ENCODE data around the gene FGD3. TPM values are rescaled to one million over a fixed set of nuclear protein-coding genes. Genes with fewer than 3 reads are reported as not detected.

The FGD3 gene
- total RNA-seq, 1 experiment from 2014 or later = 0.65 TPM

DNA sequence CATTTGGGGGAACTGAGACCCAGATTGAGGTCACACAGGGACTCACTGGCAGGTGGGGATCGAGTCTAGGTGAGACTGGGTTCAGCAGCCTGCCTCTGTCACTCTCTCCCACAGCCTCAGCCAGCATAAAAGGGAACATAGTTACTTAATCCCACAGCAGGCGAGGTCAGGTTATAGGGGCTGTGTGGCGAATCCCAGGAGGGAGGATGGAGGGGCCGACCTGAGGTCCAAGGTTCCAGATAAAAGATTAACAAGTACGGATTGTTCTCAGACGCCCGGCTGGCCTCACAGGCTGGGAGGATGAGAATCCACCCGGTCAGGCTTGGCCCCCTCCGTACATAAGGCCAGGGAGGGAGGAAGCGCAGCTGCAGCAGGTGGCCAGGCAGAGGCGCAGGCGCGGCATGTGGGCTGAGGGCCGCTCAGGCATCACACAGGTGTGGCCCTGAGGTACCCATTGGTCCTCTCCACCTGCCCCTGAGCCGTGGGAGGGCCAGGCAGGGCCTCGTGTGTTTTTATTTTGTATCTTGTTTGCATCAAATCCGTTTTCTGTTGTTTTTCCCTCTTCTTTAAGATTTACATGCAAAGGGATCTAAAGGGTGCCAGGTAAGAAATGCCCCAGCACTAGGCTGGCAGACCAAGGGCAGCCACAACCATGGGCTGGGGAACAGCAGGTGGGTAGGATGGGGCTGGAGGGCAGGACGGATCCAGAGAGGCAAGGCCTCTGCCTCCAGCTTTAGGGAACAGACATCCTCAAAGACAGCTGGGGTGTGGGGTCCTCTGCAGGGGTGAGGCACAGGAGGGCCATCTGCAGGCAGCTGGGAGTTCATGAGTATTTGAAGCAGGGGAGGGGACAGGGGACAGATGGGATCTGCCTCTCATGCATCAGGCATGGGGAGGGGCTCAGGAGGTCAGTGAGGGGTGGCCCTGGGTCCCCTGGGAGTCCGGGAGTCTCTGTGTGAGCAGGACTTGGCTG is 114.8 kb downstream of the FGD3 start:
- H3K4me3 ChIP-seq = no peak overlapping the region
- H3K27me3 ChIP-seq = peaks cover 2% of the 10 kb centered on the region; the same call in 1 of the 2 replicates
- DNase-seq = peak; percentile 34 to 65
- peaks cover 21% of the 10 kb centered on the region for H3K4me1 ChIP-seq
- no peaks in the 10 kb centered on the region for H3K36me3 ChIP-seq
- no peak overlapping the region for H3K27ac ChIP-seq
- H3K9me3 ChIP-seq (replicated peaks) = no peaks in the 10 kb centered on the region

DNA sequence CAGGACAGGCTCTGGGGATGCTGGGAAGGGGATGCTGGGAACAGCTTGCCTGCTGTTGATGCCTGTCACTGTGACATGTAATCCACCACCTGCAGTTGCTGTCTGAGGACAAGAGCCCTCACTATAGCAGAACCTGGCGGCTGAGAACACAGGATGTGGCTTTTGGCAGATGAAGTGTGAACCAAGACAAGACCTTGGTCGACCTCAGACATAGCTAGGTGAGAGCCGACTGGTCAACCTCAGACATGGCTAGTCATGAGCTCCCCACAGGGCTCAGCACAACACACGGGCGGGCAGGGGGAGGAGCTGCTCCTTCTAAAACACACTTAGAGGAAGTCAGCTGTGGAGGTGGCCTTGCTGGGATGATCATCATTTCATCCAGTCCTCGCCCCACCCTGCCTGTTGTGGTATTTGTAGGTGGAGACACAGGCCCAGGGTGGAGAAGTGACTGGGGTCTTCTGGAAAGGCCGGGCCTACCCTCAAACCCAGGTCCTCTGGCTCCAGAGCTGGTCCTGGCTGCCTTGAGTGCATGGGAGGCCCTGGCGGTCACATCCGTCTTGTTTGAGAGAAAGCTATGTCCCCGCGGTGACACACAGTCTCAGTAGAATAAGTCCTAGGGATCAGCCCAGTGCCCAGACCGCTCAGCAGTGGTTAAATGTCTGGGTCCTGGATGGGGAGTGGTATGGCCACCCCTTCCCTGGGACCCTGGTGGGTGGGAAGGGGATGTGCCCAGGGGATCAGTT is 117.2 kb downstream of the FGD3 start:
- Histone ChIP-seq H3K36me3 (no peaks in the 10 kb centered on the region), H3K4me1 (peaks cover 21% of the 10 kb centered on the region), H3K27ac (peak overlapping the region; percentile 44), H3K9me3 (replicated peaks) (no peaks in the 10 kb centered on the region), H3K4me3 (no peak overlapping the region), H3K27me3 (no peaks in the 10 kb centered on the region)
- peak; percentile 89 to 94 for DNase-seq

DNA sequence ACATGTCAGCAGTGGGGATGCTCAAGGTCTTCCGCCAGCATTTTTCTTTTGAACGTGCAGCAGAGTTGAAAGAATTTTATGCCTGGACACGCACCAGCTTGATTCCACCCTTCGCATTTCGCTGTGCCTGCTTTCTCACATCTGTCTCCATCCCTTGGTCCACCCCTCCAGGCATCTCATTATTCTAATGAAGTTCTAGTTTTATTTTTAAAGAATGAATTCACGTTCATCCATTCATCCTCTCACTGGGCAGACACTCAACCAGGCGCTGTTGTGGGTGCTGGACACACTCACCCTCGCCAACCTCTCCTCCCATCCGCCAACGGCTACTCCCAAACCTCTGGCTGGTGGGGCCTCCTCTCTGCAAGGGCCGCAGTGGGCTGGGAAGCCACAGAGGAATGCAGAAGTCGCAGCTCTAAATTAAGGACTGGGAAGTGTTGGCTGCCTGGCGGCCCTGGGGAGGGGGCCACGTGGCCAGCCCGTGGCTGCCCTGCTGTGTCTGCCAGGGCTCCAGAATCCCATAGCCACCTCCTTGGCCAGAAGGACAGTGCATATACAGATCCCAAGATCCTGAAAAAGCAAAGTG is 117.9 kb downstream of the FGD3 start:
- peaks cover 21% of the 10 kb centered on the region for H3K4me1 ChIP-seq
- no peak overlapping the region for H3K4me3 ChIP-seq
- H3K27ac ChIP-seq = peak overlapping the region; percentile 44
- H3K9me3 ChIP-seq (replicated peaks) = no peaks in the 10 kb centered on the region
- H3K36me3 ChIP-seq = no peaks in the 10 kb centered on the region
- no peak for DNase-seq
- no peaks in the 10 kb centered on the region for H3K27me3 ChIP-seq

DNA sequence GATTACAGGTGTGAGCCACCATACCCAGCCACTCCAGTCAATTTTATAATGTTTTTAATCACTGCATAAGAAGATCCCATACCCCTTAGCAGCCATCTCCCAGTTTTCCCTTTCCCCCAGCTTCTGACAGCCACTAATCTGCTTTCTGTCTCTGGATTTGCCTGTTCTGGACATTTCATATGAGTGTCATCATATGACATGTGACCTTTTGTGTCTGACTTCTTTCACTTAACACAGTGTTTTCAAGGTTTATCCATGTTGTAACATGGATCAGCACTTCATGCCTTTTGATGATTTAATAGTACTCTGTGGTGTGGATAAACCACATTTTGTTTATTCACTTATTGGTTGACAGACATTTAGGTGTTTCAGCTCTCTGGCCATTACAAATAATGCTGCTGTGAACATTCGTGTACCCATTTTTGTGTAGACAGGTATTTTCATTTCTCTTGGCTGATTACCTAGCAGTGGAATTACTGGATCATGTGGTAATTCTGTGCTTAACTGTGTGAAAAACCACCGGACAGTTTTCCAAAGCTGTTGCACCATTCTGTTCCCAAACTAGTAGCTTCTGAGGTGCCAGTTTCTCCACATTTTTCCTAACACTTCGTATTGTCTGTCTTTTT is 119.8 kb downstream of the FGD3 start:
- no peak for DNase-seq
- Histone ChIP-seq H3K27me3 (no peaks in the 10 kb centered on the region), H3K4me3 (no peak overlapping the region), H3K9me3 (replicated peaks) (no peaks in the 10 kb centered on the region), H3K27ac (no peak overlapping the region), H3K36me3 (no peaks in the 10 kb centered on the region), H3K4me1 (peaks cover 14% of the 10 kb centered on the region)

DNA sequence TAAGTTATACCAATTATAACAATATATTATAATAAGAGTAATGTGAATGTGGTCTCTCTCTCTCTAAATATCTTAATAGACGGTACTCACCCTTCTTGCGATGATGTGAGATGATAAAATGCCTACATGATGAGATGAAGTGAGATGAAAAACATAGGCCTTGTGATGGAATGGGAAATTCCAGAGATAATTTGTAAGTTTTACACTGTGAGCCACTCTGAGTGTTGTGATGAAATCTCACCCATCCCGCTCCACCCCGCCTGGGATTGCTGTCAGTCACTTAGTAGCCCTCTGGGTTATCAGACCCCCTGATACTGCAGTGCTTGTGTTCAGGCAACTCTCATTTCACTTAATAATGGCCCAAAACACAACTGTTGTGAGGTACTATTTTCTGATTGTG is 121.6 kb downstream of the FGD3 start:
- H3K27ac ChIP-seq = no peak overlapping the region
- no peak overlapping the region for H3K4me3 ChIP-seq
- no peaks in the 10 kb centered on the region for H3K9me3 ChIP-seq (replicated peaks)
- no peaks in the 10 kb centered on the region for H3K36me3 ChIP-seq
- H3K27me3 ChIP-seq = no peaks in the 10 kb centered on the region
- no peak for DNase-seq
- H3K4me1 ChIP-seq = peaks cover 13% of the 10 kb centered on the region

DNA sequence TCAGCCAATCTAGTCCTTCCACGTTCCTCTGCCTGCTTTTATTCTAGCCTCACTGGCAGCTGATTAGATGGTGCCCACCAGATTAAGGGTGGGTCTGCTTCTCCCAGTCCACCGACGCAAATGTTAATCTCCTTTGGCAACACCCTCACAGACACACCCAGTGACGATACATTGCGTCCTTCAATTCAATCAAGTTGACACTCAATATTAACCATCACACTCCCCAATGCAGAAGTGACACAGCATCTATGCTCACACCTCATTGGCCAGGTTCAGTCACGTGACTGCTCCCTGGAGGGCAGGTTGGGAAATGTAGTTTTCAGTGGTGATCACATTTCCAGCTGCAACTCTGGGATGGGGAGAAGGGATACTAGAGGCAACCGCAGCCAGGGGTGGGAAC is 124.1 kb downstream of the FGD3 start:
- H3K4me3 ChIP-seq = no peak overlapping the region
- DNase-seq = peak; percentile 55 to 77
- no peak overlapping the region for H3K27ac ChIP-seq
- H3K4me1 ChIP-seq = peaks cover 4% of the 10 kb centered on the region; the same call in 1 of the 2 replicates
- no peaks in the 10 kb centered on the region for H3K27me3 ChIP-seq
- no peaks in the 10 kb centered on the region for H3K9me3 ChIP-seq (replicated peaks)
- no peaks in the 10 kb centered on the region for H3K36me3 ChIP-seq

DNA sequence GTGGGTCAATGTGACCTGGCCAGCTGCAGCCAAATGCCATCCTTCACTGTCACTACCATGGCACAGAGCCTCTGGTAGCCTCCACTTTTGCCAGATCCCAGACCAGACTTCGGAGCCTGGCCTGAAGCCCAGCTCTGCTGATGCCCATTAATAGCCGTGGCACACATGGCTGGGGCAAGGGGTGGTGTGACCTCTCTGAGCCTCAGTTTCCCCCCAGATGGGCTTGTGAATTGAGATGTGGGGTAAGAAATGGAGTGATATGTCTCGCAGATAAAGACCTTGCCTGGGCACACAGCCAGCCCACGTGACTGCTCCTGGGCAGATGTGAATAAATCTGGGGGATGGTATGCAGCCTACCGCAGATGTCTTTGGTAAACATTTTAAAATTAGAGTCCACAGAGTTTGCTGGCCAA is 125.1 kb downstream of the FGD3 start:
- H3K9me3 ChIP-seq (replicated peaks) = no peaks in the 10 kb centered on the region
- peak in 1 of 2 experiments; percentile 39 for DNase-seq
- peaks cover 4% of the 10 kb centered on the region; the same call in 1 of the 2 replicates for H3K4me1 ChIP-seq
- H3K36me3 ChIP-seq = no peaks in the 10 kb centered on the region
- no peak overlapping the region for H3K4me3 ChIP-seq
- no peaks in the 10 kb centered on the region for H3K27me3 ChIP-seq
- H3K27ac ChIP-seq = no peak overlapping the region

DNA sequence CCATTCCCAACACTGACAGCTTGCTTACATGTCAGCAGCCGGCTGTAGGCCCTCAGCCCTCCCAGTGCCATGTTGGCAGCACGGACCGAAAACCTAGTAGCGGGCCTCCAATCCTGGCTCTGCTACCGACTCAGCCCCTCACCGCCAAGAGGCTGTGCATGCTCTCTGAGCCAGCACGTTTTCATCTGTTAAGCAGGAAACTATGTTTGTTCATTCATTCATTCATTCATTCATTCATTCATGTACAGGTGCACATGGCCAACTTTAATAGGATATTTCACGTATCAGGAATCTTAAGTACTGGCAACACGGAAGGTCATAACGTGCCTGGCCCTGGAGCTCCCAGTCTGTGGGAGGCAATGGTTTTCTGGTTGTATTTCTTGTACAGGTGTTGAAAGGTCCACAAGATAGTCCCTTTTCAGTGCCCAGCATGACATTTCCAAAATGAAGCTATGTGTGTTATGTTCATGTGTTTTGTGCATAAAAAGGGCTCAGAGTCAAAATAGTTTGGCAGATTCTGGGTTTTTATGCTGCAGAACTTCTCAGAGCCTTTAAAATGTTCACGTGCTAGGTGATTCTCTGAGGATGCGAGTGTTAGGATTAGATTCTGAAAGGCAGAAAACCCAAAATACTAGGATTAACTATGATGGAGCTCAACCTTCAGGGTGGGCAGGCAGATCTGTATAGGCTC is 128.9 kb downstream of the FGD3 start:
- no peak overlapping the region for H3K27ac ChIP-seq
- H3K4me3 ChIP-seq = no peak overlapping the region
- H3K27me3 ChIP-seq = no peaks in the 10 kb centered on the region
- no peaks in the 10 kb centered on the region for H3K9me3 ChIP-seq (replicated peaks)
- no peak for DNase-seq
- peaks cover 4% of the 10 kb centered on the region; the same call in 1 of the 2 replicates for H3K4me1 ChIP-seq
- H3K36me3 ChIP-seq = no peaks in the 10 kb centered on the region

DNA sequence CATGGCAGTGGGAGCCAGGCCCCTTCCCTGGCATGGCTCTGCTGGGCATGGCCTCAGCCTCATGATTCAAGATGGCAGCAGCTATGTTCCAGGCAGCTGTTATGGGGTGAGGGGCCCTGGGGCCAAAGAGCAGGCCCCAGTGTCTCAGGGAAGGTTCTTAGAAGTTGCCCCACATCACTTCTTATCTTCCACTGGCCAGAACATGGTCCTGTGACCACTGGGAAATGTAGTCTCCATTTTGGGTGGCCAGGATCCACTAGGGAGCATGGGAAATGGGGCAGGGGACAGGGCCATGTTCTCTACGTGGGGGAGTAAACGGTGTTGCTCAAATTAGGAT is 129.4 kb downstream of the FGD3 start:
- Histone ChIP-seq H3K4me3 (no peak overlapping the region), H3K27ac (no peak overlapping the region), H3K27me3 (no peaks in the 10 kb centered on the region), H3K4me1 (peaks cover 4% of the 10 kb centered on the region; the same call in 1 of the 2 replicates), H3K9me3 (replicated peaks) (no peaks in the 10 kb centered on the region), H3K36me3 (no peaks in the 10 kb centered on the region)
- no peak for DNase-seq

DNA sequence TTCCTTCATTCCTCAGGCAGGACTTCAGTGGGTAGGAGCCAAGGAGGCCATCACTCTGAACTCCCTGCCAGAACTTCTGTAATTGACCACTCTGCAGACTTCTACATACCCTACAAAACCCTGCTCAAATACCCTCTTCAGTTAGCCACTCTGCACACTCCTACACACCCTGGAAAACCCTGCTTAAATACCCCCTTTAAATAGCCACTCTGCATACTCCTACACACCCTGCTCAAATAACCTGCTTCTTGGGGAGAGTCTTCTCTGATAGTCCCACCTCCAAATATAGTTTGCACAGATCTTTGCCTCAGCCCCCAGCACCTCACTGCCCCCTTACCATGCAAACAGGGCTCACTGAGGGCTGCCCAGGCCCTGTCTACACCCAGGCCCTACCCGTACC is 130.0 kb downstream of the FGD3 start:
- Histone ChIP-seq H3K4me3 (no peak overlapping the region), H3K27me3 (no peaks in the 10 kb centered on the region), H3K4me1 (peaks cover 4% of the 10 kb centered on the region; the same call in 1 of the 2 replicates), H3K27ac (no peak overlapping the region), H3K9me3 (replicated peaks) (no peaks in the 10 kb centered on the region), H3K36me3 (no peaks in the 10 kb centered on the region)
- DNase-seq = no peak

DNA sequence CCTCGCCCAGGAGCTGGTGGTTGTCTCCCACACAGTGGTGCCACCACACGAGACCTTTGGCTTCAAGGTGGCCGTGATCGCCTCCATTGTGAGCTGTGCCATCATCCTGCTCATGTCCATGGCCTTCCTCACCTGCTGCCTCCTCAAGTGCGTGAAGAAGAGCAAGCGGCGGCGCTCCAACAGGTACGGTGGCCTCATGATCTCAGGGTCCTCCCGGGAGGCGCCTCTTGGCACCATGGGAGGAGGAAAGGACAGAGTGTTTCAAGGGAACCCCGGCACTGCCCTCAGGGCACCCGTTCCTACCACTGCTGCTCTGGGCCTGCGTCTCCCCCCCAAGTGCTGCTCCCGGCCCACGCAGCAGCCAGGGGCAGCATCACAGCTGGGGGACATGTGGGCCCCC is 130.5 kb downstream of the FGD3 start:
- Histone ChIP-seq H3K36me3 (no peaks in the 10 kb centered on the region), H3K4me1 (no peaks in the 10 kb centered on the region), H3K27me3 (no peaks in the 10 kb centered on the region), H3K4me3 (no peak overlapping the region), H3K9me3 (replicated peaks) (no peaks in the 10 kb centered on the region), H3K27ac (no peak overlapping the region)
- DNase-seq = no peak

DNA sequence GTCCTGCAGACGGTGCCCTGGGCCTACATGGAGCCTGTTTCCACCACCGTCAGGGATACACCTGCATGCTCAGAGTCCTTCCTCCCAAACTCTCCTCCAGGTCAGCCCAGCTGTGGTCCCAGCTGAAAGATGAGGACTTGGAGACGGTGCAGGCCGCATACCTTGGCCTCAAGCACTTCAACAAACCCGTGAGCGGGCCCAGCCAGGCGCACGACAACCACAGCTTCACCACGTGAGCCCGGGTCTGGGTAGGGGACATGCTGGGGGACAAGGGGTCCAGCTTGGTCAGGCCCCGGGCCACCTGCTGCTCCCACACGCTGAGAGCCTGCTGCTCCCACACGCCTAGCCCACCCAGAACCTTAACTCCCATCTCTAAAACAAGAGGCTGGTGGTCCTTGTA is 132.0 kb downstream of the FGD3 start:
- no peak for DNase-seq
- Histone ChIP-seq H3K27me3 (no peaks in the 10 kb centered on the region), H3K27ac (no peak overlapping the region), H3K4me3 (no peak overlapping the region), H3K9me3 (replicated peaks) (no peaks in the 10 kb centered on the region), H3K36me3 (no peaks in the 10 kb centered on the region), H3K4me1 (no peaks in the 10 kb centered on the region)

DNA sequence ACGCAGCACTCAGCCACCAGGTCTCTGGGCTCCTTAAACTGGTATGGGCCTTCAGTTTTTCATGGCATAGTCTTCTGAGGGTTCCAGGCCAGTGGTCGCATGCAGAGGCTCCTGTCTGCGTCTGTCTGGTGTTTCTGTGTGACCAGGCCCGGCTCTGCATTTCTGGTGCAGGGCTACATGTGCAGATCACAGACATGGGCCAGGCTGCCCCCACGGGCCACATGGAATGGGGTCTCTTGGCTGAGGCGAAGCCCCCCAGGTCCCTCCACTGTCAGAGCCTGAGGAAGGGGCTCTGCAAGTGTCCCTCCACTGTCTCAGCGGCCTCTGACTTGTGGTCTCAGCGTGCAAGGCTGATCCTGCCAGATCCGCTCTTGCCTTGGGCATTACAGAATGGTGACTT is 133.1 kb downstream of the FGD3 start:
- Histone ChIP-seq H3K36me3 (no peaks in the 10 kb centered on the region), H3K4me3 (no peak overlapping the region), H3K9me3 (replicated peaks) (no peaks in the 10 kb centered on the region), H3K4me1 (no peaks in the 10 kb centered on the region), H3K27ac (no peak overlapping the region), H3K27me3 (no peaks in the 10 kb centered on the region)
- DNase-seq = peak in 1 of 2 experiments; percentile 1

DNA sequence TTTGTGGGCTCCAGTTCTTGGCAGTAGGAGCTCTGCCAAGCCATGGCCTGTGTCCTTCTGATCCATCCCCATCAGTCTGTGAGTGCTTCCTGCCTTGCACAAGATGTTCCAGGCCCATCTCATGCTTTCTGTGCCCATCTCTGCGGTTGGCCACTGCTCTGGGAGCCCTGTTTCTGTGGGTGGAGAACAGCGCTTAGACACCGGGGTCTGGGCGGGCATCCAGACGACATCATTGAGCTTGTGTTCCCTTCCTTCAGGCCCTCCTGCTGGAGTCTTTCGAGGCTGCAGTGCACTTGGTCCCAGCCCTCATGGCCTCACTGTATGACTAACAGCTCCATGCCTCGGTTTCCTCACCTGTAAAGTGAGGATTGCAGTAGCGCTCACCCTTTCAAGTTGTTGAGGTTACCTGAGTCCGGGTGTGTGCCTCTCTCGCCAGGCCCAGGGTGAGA is 133.8 kb downstream of the FGD3 start:
- no peaks in the 10 kb centered on the region for H3K27me3 ChIP-seq
- no peaks in the 10 kb centered on the region for H3K4me1 ChIP-seq
- H3K9me3 ChIP-seq (replicated peaks) = no peaks in the 10 kb centered on the region
- peak in 1 of 2 experiments; percentile 2 for DNase-seq
- no peaks in the 10 kb centered on the region for H3K36me3 ChIP-seq
- H3K4me3 ChIP-seq = no peak overlapping the region
- no peak overlapping the region for H3K27ac ChIP-seq
